Aorta (tissue), 5 donors: ENCODE data around the gene TP73. TPM values are rescaled to one million over a fixed set of nuclear protein-coding genes. Genes with fewer than 3 reads are reported as not detected.

Experiments used
- ATAC-seq: fragments of 200-7000 bp; cut with Tn5 transposase; one replicate; pipeline ENCODE4 v1.9.1; 2022; ENCODE audit warnings: moderate library complexity; ENCODE audit not compliant: low FRiP score
- DNase-seq, 2 donors: peaks; one replicate each; pipeline ENCODE4 v3.0.0-alpha.2; 2020
- H3K27ac ChIP-seq, 2 donors: one replicate each; pipeline ENCODE4 v1.5.1; 2013; ENCODE audit warnings: low read length in 2 of 2, mild to moderate bottlenecking in 2 of 2, moderate library complexity in 2 of 2, control low read depth in 1 of 2, inconsistent platforms in 1 of 2, low read depth in 1 of 2
- H3K27me3 ChIP-seq, 2 donors: one replicate each; pipeline ENCODE4 v1.6.1; 2013; ENCODE audit warnings: control low read depth in 1 of 2, low read length in 1 of 2, mild to moderate bottlenecking in 1 of 2, moderate library complexity in 1 of 2; ENCODE audit not compliant: insufficient read depth in 2 of 2, control insufficient read depth in 1 of 2
- H3K36me3 ChIP-seq, 2 donors: one replicate each; pipeline ENCODE4 v1.6.1; 2013; ENCODE audit warnings: control low read depth in 1 of 2, low read length in 1 of 2, mild to moderate bottlenecking in 1 of 2; ENCODE audit not compliant: insufficient read depth in 2 of 2, control insufficient read depth in 1 of 2
- H3K4me1 ChIP-seq, 2 donors: one replicate each; pipeline ENCODE4 v1.6.1; 2013; ENCODE audit warnings: low read length in 2 of 2, control low read depth in 1 of 2, mild to moderate bottlenecking in 1 of 2, moderate library complexity in 1 of 2; ENCODE audit not compliant: insufficient read depth in 2 of 2, control insufficient read depth in 1 of 2
- H3K4me3 ChIP-seq, 2 donors: one replicate each; pipeline ENCODE4 v1.5.1; 2013; ENCODE audit warnings: low read length in 2 of 2, control low read depth in 1 of 2, mild to moderate bottlenecking in 1 of 2
- H3K9me3 ChIP-seq: one replicate; pipeline ENCODE4 v1.6.1; 2013; ENCODE audit warnings: mild to moderate bottlenecking, low read length; ENCODE audit not compliant: control insufficient read depth
- WGBS, 2 donors: extraction: QIAGEN DNeasy Blood & Tissue Kit; methylation state at CpG; one replicate each; pipeline ENCODE4 v1.1.7; 2013; 5-methylcytosine and 5-hydroxymethylcytosine counted together
- intact Hi-C, 2 donors: fragments of 100-400 bp; cut with DNase I; formaldehyde crosslinking; loops; one replicate each; pipeline versions ENCODE4 v1.14.2 to v1.15.0; 2022
- polyA plus RNA-seq, 2 donors: library from polyadenylated mRNA; stranded (reverse); fragments of 200-250 nt; gene quantifications; one replicate each; pipeline ENCODE4 v1.2.3, GENCODE V29; 2013
- total RNA-seq, 2 donors: library from RNA; stranded (reverse); fragmentation: NEBNext Ultra II Directional; extraction: Animal tissue kit (Norgen Biotek cat#: 25700); gene quantifications; one replicate each; pipeline ENCODE4 v1.2.1, GENCODE V29; 2021
- donor health status: healthy with polysubstance abuse.
- donor health status: Bipolar disorder and iron deficiency.
- donor health status: DM: no; HTN: no; CAD: no.
- donor health status: DM: no; HTN: no; CAD: no.
- donor health status: DM: yes; HTN: yes; CAD: no.

TP73 gene
- total and polyA plus RNA-seq, 4 donors: 0.18 to 0.38 TPM; not detected in 2

DNA sequence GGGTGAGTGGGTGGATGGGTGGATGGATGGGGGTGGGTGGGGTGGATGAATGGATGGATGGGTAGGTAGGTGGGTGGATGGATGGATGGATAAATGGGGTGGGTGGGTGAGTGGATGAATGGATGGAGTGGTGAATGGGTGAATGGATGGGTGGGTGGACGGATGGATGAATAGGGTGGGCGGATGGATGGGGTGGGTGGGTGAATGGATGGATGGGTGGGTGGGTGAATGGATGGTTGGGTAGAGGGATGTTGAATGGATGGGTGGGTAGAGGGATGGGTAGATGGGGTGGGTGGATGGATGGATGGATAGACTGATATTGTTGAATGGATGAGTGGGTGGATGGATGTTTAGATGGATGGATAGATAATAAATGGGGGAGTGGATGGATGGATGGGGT lies 73.0 kb downstream of the TP73 start:
- 94 to 99% methylated on average over 2 of the region's 2 CpGs for WGBS, 2 donors
- Histone ChIP-seq H3K27me3 (no peaks in the 10 kb centered on the region), H3K27ac (no peak overlapping the region), H3K9me3 (no peaks in the 10 kb centered on the region), H3K4me3 (no peak overlapping the region), H3K36me3 (no peaks in the 10 kb centered on the region), H3K4me1 (no peaks in the 10 kb centered on the region)
- ATAC-seq (no peak), DNase-seq (no peak)
- intact Hi-C loops: no loop called here

DNA sequence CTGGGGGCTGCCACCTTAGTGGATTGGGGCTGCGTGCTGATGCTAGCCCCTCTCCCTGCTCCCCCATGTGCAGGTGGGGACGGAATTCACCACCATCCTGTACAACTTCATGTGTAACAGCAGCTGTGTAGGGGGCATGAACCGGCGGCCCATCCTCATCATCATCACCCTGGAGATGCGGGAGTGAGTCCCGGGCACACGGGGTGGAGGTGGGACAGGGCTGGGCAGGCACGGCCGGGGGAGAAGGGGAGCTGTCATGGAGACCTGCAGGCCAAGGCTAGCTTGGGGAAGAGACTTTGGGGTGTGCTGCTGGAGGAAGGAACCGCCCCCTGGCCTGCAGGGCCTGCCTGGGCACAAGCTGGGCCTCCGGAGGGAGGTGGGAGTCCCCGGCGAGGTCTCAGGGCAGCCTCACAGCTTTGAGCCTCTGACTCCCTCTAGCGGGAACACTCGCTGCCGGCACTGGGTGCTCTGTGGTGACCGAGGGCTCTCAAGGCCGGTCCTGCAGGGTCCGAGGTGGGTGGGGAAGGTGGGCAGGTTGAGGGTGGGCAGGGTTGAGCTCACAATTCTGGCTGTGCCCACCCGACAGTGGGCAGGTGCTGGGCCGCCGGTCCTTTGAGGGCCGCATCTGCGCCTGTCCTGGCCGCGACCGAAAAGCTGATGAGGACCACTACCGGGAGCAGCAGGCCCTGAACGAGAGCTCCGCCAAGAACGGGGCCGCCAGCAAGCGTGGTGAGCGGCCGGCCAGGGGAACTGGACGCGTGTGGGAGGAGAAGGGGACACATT lies 74.9 kb downstream of the TP73 start:
- no peaks in the 10 kb centered on the region for H3K4me1 ChIP-seq
- H3K9me3 ChIP-seq: no peaks in the 10 kb centered on the region
- intact Hi-C loops: no loop called here
- no peak overlapping the region for H3K4me3 ChIP-seq
- DNase-seq: no peak
- H3K36me3 ChIP-seq: no peaks in the 10 kb centered on the region
- no peak overlapping the region for H3K27ac ChIP-seq
- H3K27me3 ChIP-seq: no peaks in the 10 kb centered on the region
- ATAC-seq: no peak
- 52 to 55% methylated on average over 35 to 37 of the region's 37 CpGs for WGBS, 2 donors

DNA sequence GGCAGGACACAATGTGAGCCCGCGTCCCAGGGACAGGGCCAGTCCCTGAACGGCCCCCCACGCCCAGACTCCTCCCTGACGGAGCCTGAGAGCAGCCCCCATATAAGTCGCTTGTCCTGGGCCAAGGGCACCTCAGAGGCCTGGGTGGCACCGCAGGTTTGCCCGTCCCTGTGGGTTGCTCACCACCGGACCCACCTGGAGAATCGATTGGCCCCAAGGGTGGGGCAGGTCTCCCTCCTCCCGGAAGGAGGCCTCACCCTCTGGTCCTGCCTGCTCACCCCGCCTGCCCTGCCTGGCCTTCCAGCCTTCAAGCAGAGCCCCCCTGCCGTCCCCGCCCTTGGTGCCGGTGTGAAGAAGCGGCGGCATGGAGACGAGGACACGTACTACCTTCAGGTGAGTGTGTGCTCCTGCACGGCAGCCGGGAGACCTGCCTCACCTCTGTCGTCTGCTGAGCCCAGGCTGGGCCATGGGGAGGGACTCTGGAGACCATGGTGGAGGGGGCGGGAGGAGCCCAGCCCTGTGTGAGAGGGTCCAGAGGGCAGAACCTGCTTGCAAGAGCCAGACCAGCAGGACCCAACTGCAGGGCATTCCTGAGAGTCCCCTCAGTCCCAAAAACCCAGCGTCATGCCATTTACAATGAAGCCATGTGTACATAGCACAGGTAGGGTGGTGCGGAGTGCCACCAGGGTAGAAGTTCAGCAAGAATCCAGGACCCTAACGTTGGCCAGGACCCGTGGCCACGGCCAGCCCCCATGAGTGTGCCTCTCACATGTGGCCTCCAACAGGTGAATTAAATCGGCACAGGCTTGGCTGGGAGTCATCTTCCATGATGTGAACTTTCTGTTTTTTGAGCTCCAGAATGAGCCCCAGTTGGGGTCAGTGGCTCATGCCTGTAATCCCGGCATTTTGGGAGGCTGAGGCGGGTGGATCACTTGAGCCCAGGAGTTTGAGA lies 75.8 kb downstream of the TP73 start:
- no peaks in the 10 kb centered on the region for H3K27me3 ChIP-seq
- H3K27ac ChIP-seq: no peak overlapping the region
- intact Hi-C loops: no loop called here
- no peak for DNase-seq
- no peaks in the 10 kb centered on the region for H3K9me3 ChIP-seq
- no peak overlapping the region for H3K4me3 ChIP-seq
- WGBS, 2 donors: 86 to 87% methylated on average over 29 to 31 of the region's 31 CpGs
- H3K36me3 ChIP-seq: no peaks in the 10 kb centered on the region
- H3K4me1 ChIP-seq: no peaks in the 10 kb centered on the region
- ATAC-seq: no peak

DNA sequence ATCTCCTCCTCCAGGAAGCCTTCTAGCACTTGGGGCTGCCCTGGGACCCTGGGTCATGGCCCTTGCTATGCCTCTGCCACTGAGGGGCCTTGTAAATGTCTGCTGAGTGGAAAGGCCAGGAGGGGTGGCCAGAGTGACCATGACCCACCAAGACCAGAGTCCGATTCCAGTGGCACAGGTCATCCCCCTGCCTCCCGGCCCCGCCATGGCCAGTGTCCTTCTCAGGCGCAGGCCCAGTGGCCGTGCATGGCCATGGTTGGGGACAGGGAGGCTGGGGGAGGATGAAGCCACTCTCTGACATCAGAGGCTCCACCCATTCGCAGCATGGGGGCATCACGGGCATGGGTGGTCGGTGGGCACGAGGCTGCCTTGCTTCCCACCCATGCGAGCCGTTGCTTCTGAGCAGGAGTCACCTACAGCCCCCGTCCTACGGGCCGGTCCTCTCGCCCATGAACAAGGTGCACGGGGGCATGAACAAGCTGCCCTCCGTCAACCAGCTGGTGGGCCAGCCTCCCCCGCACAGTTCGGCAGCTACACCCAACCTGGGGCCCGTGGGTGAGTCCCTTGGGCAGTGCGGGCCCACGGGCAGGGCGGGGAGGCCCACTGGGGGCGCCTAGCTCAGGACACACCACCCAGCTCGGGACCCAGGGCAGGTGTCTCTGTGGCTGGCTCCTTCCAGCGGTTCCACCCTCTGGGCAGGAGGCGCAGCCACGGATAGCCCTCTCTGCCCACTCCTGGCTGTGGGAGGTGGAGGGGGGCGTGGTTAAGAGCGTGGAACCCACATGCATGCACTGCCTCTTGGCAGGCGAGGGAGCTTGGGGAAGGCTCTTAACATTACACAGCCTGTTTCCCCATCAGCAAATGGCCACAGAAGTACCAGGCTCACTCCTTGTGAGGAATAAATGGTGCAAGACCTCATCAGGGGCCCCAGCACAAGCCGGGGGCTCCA lies 77.6 kb downstream of the TP73 start:
- no peak overlapping the region for H3K27ac ChIP-seq
- no peaks in the 10 kb centered on the region for H3K36me3 ChIP-seq
- no peak overlapping the region for H3K4me3 ChIP-seq
- DNase-seq (no peak), ATAC-seq (no peak)
- no peaks in the 10 kb centered on the region for H3K27me3 ChIP-seq
- 77 to 78% methylated on average over 31 to 32 of the region's 32 CpGs for WGBS, 2 donors
- H3K9me3 ChIP-seq: no peaks in the 10 kb centered on the region
- H3K4me1 ChIP-seq: no peaks in the 10 kb centered on the region
- intact Hi-C loops: no loop called here

DNA sequence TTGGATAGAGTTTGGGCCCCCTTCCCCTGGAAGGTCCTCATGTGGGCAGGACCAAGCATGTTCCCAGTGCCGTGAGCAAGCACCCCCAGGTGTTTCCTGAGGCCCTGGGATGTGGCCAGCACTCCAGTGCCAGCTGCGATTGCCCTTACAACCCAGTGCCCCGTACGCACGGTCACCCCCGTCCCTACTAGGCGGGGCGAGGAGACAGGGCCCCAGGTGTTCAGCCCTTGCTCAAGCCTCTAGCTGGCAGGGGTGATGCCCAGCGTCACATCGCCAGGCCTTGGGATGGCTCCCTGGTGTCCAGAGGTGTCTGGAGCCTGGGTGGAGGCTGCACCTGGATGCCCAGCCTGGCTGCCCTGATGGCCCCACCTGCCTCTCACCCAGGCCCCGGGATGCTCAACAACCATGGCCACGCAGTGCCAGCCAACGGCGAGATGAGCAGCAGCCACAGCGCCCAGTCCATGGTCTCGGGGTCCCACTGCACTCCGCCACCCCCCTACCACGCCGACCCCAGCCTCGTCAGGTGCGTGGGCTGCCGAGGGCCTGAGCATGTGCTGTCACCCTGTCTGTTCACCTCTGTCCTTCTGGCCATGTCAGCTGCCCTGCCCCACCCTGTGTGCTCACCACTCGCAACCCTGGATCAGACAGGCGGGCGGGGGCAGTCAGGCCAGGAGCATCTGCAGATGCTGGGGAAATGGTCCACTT lies 78.4 kb downstream of the TP73 start:
- H3K36me3 ChIP-seq: no peaks in the 10 kb centered on the region
- H3K27me3 ChIP-seq: no peaks in the 10 kb centered on the region
- no peak overlapping the region for H3K4me3 ChIP-seq
- DNase-seq (no peak), ATAC-seq (no peak)
- no peaks in the 10 kb centered on the region for H3K9me3 ChIP-seq
- intact Hi-C loops: no loop called here
- WGBS, 2 donors: 87 to 89% methylated on average over 25 of the region's 25 CpGs
- no peaks in the 10 kb centered on the region for H3K4me1 ChIP-seq
- H3K27ac ChIP-seq: no peak overlapping the region

DNA sequence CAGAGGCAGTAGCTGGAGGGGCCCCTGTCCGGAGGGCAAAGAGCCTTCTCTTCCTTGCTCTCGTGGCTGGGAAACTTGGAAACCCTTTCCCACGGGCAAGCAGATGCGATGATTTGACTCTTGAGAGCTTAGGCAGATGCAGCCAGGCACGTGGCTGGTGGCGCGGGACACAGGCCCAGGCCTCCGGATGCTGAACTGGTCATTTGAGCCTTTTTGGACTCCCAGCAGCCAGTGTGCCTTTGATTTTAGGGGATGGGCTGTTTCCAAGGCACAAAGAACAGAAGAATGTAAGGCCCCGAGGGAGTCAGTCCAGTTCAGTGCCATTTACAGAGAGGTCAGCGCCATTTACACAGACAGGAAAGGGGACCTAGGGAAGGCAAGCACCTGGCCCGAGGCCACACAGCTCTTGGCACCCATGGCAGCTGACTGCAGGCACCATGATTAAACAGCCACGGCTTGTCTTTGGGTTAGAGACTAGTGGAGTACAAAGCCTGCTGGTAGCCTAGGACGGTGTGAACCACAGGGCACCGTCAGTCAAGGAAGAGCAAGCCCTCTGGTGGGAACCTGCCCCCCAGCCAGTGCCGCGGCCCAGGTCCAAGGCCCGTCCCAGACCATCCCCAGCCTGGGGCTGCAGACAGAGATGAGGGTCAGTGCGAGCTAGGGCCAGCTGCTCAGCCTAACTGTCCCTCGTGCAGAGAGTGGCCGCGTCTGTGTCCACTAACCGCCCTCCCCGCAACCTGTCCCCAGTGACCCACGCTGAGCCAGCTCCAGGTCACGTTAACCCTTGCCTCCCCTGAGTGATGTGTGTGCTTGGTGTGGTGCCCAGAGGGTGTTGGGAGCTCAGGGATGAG lies 79.5 kb downstream of the TP73 start:
- no peaks in the 10 kb centered on the region for H3K27me3 ChIP-seq

DNA sequence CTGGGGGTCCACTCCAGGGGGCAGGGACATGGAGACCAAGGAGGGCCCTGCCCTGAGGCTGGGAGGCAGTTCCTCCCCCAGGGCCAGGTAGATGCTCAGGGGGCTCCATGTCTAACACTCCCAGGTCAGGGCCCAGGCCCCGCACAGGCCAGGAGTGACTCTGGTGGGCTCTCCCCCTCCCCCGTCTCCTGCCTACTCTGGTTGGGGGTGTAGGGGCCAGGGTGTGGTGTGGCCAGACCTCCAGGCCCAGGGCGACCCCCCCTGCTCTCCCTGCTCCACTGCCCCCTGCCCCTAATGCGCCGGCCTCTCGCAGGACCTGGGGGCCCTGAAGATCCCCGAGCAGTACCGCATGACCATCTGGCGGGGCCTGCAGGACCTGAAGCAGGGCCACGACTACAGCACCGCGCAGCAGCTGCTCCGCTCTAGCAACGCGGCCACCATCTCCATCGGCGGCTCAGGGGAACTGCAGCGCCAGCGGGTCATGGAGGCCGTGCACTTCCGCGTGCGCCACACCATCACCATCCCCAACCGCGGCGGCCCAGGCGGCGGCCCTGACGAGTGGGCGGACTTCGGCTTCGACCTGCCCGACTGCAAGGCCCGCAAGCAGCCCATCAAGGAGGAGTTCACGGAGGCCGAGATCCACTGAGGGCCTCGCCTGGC lies 80.2 kb downstream of the TP73 start:
- WGBS, 2 donors: 34 to 36% methylated on average over 34 to 37 of the region's 37 CpGs
- Histone ChIP-seq H3K4me1 (no peaks in the 10 kb centered on the region), H3K4me3 (no peak overlapping the region), H3K36me3 (no peaks in the 10 kb centered on the region), H3K27ac (no peak overlapping the region), H3K27me3 (no peaks in the 10 kb centered on the region), H3K9me3 (no peaks in the 10 kb centered on the region)
- ATAC-seq: no peak
- no peak for DNase-seq
- intact Hi-C loops: no loop called here

More for the DNA sequence above, 79.5 kb downstream of the TP73 start:
- H3K9me3 ChIP-seq: no peaks in the 10 kb centered on the region
- DNase-seq (no peak), ATAC-seq (no peak)
- H3K4me3 ChIP-seq: no peak overlapping the region
- no peak overlapping the region for H3K27ac ChIP-seq
- H3K4me1 ChIP-seq: no peaks in the 10 kb centered on the region
- intact Hi-C loops: no loop called here
- 45 to 55% methylated on average over 25 of the region's 25 CpGs for WGBS, 2 donors
- H3K36me3 ChIP-seq: no peaks in the 10 kb centered on the region
